IMR-90 (cell line): Measurements from ENCODE around the gene CRYBG3. TPM values are rescaled to one million over a fixed set of nuclear protein-coding genes. Genes with fewer than 3 reads are reported as not detected.

Source experiments
- ATAC-seq: fragments of 200-7000 bp; cut with Tn5 transposase; 2 replicates; pipeline ENCODE4 v1.9.1; 2020; ENCODE audit warnings: low read depth, mild to moderate bottlenecking, moderate library complexity
- BruUV-seq: library from RNA; stranded (reverse); fragments of 400-500 nt; replicated peaks from 2 replicates; lab custom pipeline; 2021; lab: Mats Ljungman, UMichigan
- CTCF ChIA-PET: fragments of 300-600 bp; formaldehyde crosslinking; extraction: SDS; loops from one replicate; lab custom pipeline; 2021; ENCODE audit warnings: antibody characterized with exemption; lab: Yijun Ruan, JAX
- POLR2A ChIA-PET: fragments of 300-600 bp; sonication (Branson Sonifier 250); formaldehyde crosslinking; loops from one replicate; lab custom pipeline; 2022; ENCODE audit warnings: antibody characterized with exemption; ENCODE audit not compliant: unreplicated experiment; lab: Charles Lee
- DNase-seq: peaks from one replicate; pipeline ENCODE4 v3.0.0; 2013
- H2AFZ ChIP-seq: replicated peaks from 2 replicates; pipeline ENCODE3; 2013; ENCODE audit warnings: low read length, mild to moderate bottlenecking; ENCODE audit not compliant: poor library complexity
- H2AK5ac ChIP-seq: 2 replicates; pipeline ENCODE4 v1.6.1; 2013; ENCODE audit warnings: low read depth, low read length, inconsistent platforms
- H2AK9ac ChIP-seq: replicated peaks from 2 replicates; pipeline ENCODE3; 2013; ENCODE audit warnings: mild to moderate bottlenecking, low read depth, low read length, moderate library complexity; ENCODE audit not compliant: poor library complexity
- H2BK120ac ChIP-seq: 2 replicates; pipeline ENCODE4 v1.6.1; 2013; ENCODE audit warnings: low read depth, low read length, inconsistent platforms
- H2BK15ac ChIP-seq: 3 replicates; pipeline ENCODE4 v1.6.1; 2013; ENCODE audit warnings: low read depth, low read length, inconsistent platforms
- H2BK20ac ChIP-seq: 2 replicates; pipeline ENCODE4 v1.6.1; 2013; ENCODE audit warnings: low read depth, mild to moderate bottlenecking, inconsistent platforms, low read length, moderate library complexity
- H2BK5ac ChIP-seq: 2 replicates; pipeline ENCODE4 v1.6.1; 2013; ENCODE audit warnings: mild to moderate bottlenecking, low read depth, low read length, inconsistent platforms; ENCODE audit not compliant: poor library complexity, severe bottlenecking
- H3K14ac ChIP-seq: replicated peaks from 2 replicates; pipeline ENCODE4 v1.6.1; 2013; ENCODE audit warnings: low read depth, low read length, inconsistent platforms
- H3K18ac ChIP-seq: 2 replicates; pipeline ENCODE4 v1.6.1; 2013; ENCODE audit warnings: low read depth, low read length, control low read depth
- H3K23ac ChIP-seq: 2 replicates; pipeline ENCODE4 v1.6.1; 2013; ENCODE audit warnings: low read depth, low read length, inconsistent platforms
- H3K27ac ChIP-seq: 2 replicates; pipeline ENCODE4 v1.5.1; 2013; ENCODE audit warnings: mild to moderate bottlenecking, control low read depth, low read length; ENCODE audit not compliant: insufficient read depth
- H3K27me3 ChIP-seq: 2 replicates; pipeline ENCODE4 v1.6.1; 2013; ENCODE audit warnings: low read length; ENCODE audit not compliant: control insufficient read depth, insufficient read depth
- H3K36me3 ChIP-seq: 2 replicates; pipeline ENCODE4 v1.6.1; 2013; ENCODE audit warnings: low read length, mixed read lengths; ENCODE audit not compliant: control insufficient read depth, insufficient read depth
- H3K4ac ChIP-seq: 2 replicates; pipeline ENCODE4 v1.6.1; 2013; ENCODE audit warnings: low read depth, low read length, inconsistent platforms
- H3K4me1 ChIP-seq: 2 replicates; pipeline ENCODE4 v1.6.1; 2013; ENCODE audit warnings: low read length, mixed read lengths; ENCODE audit not compliant: control insufficient read depth, insufficient read depth
- H3K4me2 ChIP-seq: 2 replicates; pipeline ENCODE4 v1.6.1; 2013; ENCODE audit warnings: low read depth, mild to moderate bottlenecking, control low read depth, low read length, moderate library complexity
- H3K4me3 ChIP-seq: 2 replicates; pipeline ENCODE4 v1.5.1; 2013; ENCODE audit warnings: low read depth, mild to moderate bottlenecking, control low read depth, low read length, moderate library complexity; ENCODE audit not compliant: insufficient read depth
- H3K56ac ChIP-seq: 2 replicates; pipeline ENCODE4 v1.6.1; 2013; ENCODE audit warnings: low read length, inconsistent platforms; ENCODE audit not compliant: insufficient read depth; ENCODE audit errors: extremely low read depth
- H3K79me1 ChIP-seq, 2 experiments: 2 replicates each; pipeline ENCODE4 v1.6.1; 2013; ENCODE audit warnings: low read length in 2 of 2, inconsistent platforms in 1 of 2, low read depth in 1 of 2
- H3K9ac ChIP-seq: 2 replicates; pipeline ENCODE4 v1.6.1; 2013; ENCODE audit warnings: low read depth, low read length, control low read depth
- H3K9me1 ChIP-seq: 2 replicates; pipeline ENCODE4 v1.6.1; 2013; ENCODE audit warnings: low read length, inconsistent platforms; ENCODE audit not compliant: insufficient read depth
- H3K9me3 ChIP-seq: 2 replicates; pipeline ENCODE4 v1.6.1; 2013; ENCODE audit warnings: low read length; ENCODE audit not compliant: control insufficient read depth, insufficient read depth
- H4K20me1 ChIP-seq: 2 replicates; pipeline ENCODE4 v1.6.1; 2013; ENCODE audit warnings: low read length, inconsistent platforms; ENCODE audit not compliant: insufficient read depth
- H4K5ac ChIP-seq: 2 replicates; pipeline ENCODE4 v1.6.1; 2013; ENCODE audit warnings: mild to moderate bottlenecking, low read depth, low read length, control low read depth
- H4K8ac ChIP-seq, 2 experiments: 2 replicates each; pipeline ENCODE4 v1.6.1; 2013; ENCODE audit warnings: low read depth in 2 of 2, low read length in 2 of 2, control low read depth in 1 of 2, inconsistent platforms in 1 of 2
- H4K91ac ChIP-seq: 2 replicates; pipeline ENCODE4 v1.6.1; 2013; ENCODE audit warnings: low read depth, low read length, inconsistent platforms; ENCODE audit not compliant: insufficient read depth
- BHLHE40 ChIP-seq: fragments of 150-350 bp; IDR thresholded peaks from 2 replicates; pipeline ENCODE4 v1.6.1; 2016; ENCODE audit warnings: mild to moderate bottlenecking, low read depth, low read length
- CEBPB ChIP-seq: IDR thresholded peaks from 2 replicates; pipeline ENCODE4 v1.6.1; 2012; ENCODE audit warnings: low read depth, low read length, improper control_type of control experiment
- CHD1 ChIP-seq: IDR thresholded peaks from 2 replicates; pipeline ENCODE4 v1.6.1; 2012; ENCODE audit warnings: low read depth, low read length, improper control_type of control experiment
- CTCF ChIP-seq: conservative IDR thresholded peaks from 2 replicates; pipeline ENCODE4 v1.5.1; 2012; ENCODE audit warnings: mild to moderate bottlenecking, low read depth, low read length, improper control_type of control experiment
- FOS ChIP-seq: fragments of 150-350 bp; IDR thresholded peaks from 2 replicates; pipeline ENCODE4 v1.6.1; 2016; ENCODE audit warnings: low read depth, low read length
- MAFK ChIP-seq: IDR thresholded peaks from 2 replicates; pipeline ENCODE4 v1.6.1; 2012; ENCODE audit warnings: low read depth, low read length, improper control_type of control experiment
- MAZ ChIP-seq: IDR thresholded peaks from 2 replicates; pipeline ENCODE4 v1.6.1; 2012; ENCODE audit warnings: low read depth, mild to moderate bottlenecking, low read length, improper control_type of control experiment, moderate library complexity, borderline replicate concordance
- MXI1 ChIP-seq: IDR thresholded peaks from 2 replicates; pipeline ENCODE4 v1.6.1; 2012; ENCODE audit warnings: low read depth, mild to moderate bottlenecking, low read length, moderate library complexity, borderline replicate concordance
- NFE2L2 ChIP-seq: fragments of 150-350 bp; IDR thresholded peaks from 2 replicates; pipeline ENCODE4 v1.6.1; 2016; ENCODE audit warnings: low read depth, mild to moderate bottlenecking, low read length
- POLR2A ChIP-seq: IDR thresholded peaks from 2 replicates; pipeline ENCODE4 v1.6.1; 2012; ENCODE audit warnings: mild to moderate bottlenecking, low read depth, low read length
- RAD21 ChIP-seq: IDR thresholded peaks from 2 replicates; pipeline ENCODE4 v1.6.1; 2012; ENCODE audit warnings: low read length, improper control_type of control experiment
- RCOR1 ChIP-seq: IDR thresholded peaks from 2 replicates; pipeline ENCODE4 v1.6.1; 2012; ENCODE audit warnings: mild to moderate bottlenecking, low read length, improper control_type of control experiment; ENCODE audit not compliant: insufficient replicate concordance
- RFX5 ChIP-seq: IDR thresholded peaks from 2 replicates; pipeline ENCODE4 v1.8.0; 2012; ENCODE audit warnings: low read depth, mild to moderate bottlenecking, low read length, moderate library complexity
- SMC3 ChIP-seq: fragments of 150-350 bp; IDR thresholded peaks from 2 replicates; pipeline ENCODE4 v1.6.1; 2016; ENCODE audit warnings: low read depth, mild to moderate bottlenecking, antibody characterized with exemption, low read length, moderate library complexity
- USF2 ChIP-seq: fragments of 150-350 bp; IDR thresholded peaks from 2 replicates; pipeline ENCODE4 v1.6.1; 2017; ENCODE audit warnings: mild to moderate bottlenecking, antibody characterized with exemption, low read length, low read depth
- WGBS, 2 experiments: methylation state at CpG; one replicate each; pipeline versions ENCODE4 v1.1.5 to v1.1.7; 2013; ENCODE audit warnings: missing lambda C conversion rate in 2 of 2; ENCODE audit not compliant: insufficient read length in 1 of 2; ENCODE audit errors: extremely low coverage in 2 of 2; 5-methylcytosine and 5-hydroxymethylcytosine counted together
- dilution Hi-C: fragments of 300-500 bp; cut with HindIII; formaldehyde crosslinking; loops from one replicate; pipeline ENCODE4 v1.14.3; 2018; ENCODE audit warnings: low sequenced_read_pairs; ENCODE audit not compliant: unreplicated experiment
- in situ Hi-C: fragments of 300-500 bp; cut with MboI; formaldehyde crosslinking; loops from 3 replicates; pipeline ENCODE4 v1.14.3; 2019; ENCODE audit warnings: low sequenced_read_pairs, inconsistent platforms, mixed read lengths
- intact Hi-C: fragments of 100-400 bp; cut with micrococcal nuclease; formaldehyde crosslinking; loops from 2 replicates; pipeline ENCODE4 v1.10.0; 2022
- polyA plus RNA-seq, 3 experiments: library from polyadenylated mRNA; depleted of rRNA; stranded (reverse); fragments of >200 nt; gene quantifications; 2 replicates each; pipeline ENCODE4 v1.2.3, GENCODE V29; 2012; ENCODE audit warnings: low replicate concordance in 1 of 3
- total RNA-seq: library from RNA; depleted of rRNA; stranded (reverse); fragments of >200 nt; gene quantifications from 2 replicates; pipeline ENCODE4 v1.2.3, GENCODE V29; 2012
- TF ChIP-seq, protein P1 (sequence below): fragments of 150-350 bp; IDR thresholded peaks from 2 replicates; pipeline ENCODE4 v1.6.1; 2016; ENCODE audit warnings: low read depth, mild to moderate bottlenecking, low read length, moderate library complexity, borderline replicate concordance

CRYBG3 gene
- total and polyA plus RNA-seq, 2 of the 4 experiments (the other 2 are of a cell fraction), result 4.9 to 26.2 TPM

DNA sequence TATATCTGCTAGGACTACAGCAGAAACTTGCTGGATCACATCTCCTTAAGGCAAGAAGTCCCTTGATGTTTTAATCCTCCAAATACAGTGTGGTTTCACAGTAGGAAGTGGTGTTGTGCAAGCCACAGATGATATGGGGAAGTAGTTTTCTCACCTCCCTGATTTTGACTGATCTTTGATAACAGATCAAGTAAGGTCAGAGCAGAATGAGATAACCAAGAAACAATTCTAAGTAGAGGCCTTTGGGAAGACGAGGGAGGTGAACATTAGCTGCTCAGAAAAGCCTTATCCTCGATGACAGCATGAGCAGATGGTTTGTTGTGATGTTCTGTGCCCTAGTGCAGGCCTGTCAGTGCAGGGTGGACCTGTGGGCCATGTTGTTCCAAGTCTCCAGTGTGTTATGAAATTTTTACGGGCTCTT lies 89.1 kb downstream of the CRYBG3 start:
- Histone ChIP-seq H3K23ac (no peak overlapping the region), H2BK120ac (no peak overlapping the region), H3K18ac (no peak overlapping the region), H4K8ac (no peak overlapping the region), H3K9ac (no peak overlapping the region), H2BK20ac (no peak overlapping the region), H3K56ac (no peak overlapping the region), H3K27me3 (no peaks in the 10 kb centered on the region), H2AK9ac (no peak overlapping the region), H2AFZ (no peak overlapping the region), H2AK5ac (no peak overlapping the region), H3K9me1 (no peaks in the 10 kb centered on the region), H3K4me1 (no peaks in the 10 kb centered on the region), H3K4me2 (no peak overlapping the region), H4K5ac (no peak overlapping the region), H3K4ac (no peak overlapping the region), H3K14ac (no peak overlapping the region), H3K27ac (no peak overlapping the region), H4K91ac (no peak overlapping the region), H2BK5ac (no peak overlapping the region), H3K9me3 (no peaks in the 10 kb centered on the region), H3K79me1 (no peaks in the 10 kb centered on the region), H3K4me3 (no peak overlapping the region), H3K36me3 (peaks cover 3% of the 10 kb centered on the region; the same call in 1 of the 2 replicates), H2BK15ac (no peak overlapping the region), H4K20me1 (no peaks in the 10 kb centered on the region)
- in situ Hi-C loops (no loop called here), intact Hi-C loops (no loop called here), dilution Hi-C loops (no loop called here)
- POLR2A ChIA-PET, result no interaction called here
- no CpG with 5 or more reads among the region's 3 CpGs for WGBS, 2 experiments
- TF ChIP-seq CHD1 (no peak), POLR2A (no peak), NFE2L2 (no peak), MAFK (no peak), MAZ (no peak), RAD21 (no peak), USF2 (no peak), BHLHE40 (no peak), CEBPB (no peak), CTCF (no peak), SMC3 (no peak), MXI1 (no peak), RCOR1 (no peak), FOS (no peak), RFX5 (no peak)
- TF ChIP-seq, protein P1, sequence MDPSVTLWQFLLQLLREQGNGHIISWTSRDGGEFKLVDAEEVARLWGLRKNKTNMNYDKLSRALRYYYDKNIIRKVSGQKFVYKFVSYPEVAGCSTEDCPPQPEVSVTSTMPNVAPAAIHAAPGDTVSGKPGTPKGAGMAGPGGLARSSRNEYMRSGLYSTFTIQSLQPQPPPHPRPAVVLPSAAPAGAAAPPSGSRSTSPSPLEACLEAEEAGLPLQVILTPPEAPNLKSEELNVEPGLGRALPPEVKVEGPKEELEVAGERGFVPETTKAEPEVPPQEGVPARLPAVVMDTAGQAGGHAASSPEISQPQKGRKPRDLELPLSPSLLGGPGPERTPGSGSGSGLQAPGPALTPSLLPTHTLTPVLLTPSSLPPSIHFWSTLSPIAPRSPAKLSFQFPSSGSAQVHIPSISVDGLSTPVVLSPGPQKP, result no peak
- CTCF ChIA-PET, result no interaction called here
- no TSS peak for BruUV-seq
- DNase-seq, result no peak
- no peak; the same call in 1 of the 2 replicates for ATAC-seq
